SK-N-SH treated with all-trans-retinoic acid at 6 μM for 48 hours (cell line): ENCODE results near the gene MICU2.

Experiments used
- PPARA ChIP-seq: fragments of 250-450 bp; sonication (Bioruptor Pico); IDR thresholded peaks from 2 replicates; pipeline ENCODE4 v1.5.0; 2020; ENCODE audit warnings: mild to moderate bottlenecking, borderline replicate concordance
- ZFP3 ChIP-seq: fragments of 250-450 bp; sonication (Bioruptor Pico); IDR thresholded peaks from 2 replicates; pipeline ENCODE4 v1.5.0; 2020; ENCODE audit warnings: mild to moderate bottlenecking, moderate library complexity
- TF ChIP-seq, protein P1 (sequence below): fragments of 250-450 bp; sonication (Bioruptor Pico); IDR thresholded peaks from 2 replicates; pipeline ENCODE4 v1.8.0; 2020; ENCODE audit warnings: mild to moderate bottlenecking, moderate library complexity, borderline replicate concordance

DNA sequence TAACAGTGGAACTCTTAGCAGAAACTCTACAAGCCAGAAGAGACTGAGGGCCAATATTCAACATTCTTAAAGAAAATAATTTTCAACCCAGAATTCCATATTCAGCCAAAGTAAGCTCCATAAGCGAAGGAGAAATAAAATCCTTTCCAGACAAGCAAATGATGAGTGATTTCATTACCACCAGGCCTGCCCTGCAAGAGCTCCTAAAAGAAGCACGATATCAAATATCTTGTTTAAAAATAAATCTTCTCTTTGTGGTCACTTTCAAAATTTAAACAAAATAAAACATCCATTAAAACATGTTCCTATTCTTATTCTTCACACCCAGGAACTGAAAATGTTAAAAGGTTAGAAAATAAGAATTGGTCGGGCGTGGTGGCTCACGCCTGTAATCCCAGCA is 13.7 kb downstream of the MICU2 start:
- no peak for TF ChIP-seq ZFP3 (CRISPR knock-in tag)
- TF ChIP-seq PPARA (CRISPR knock-in tag): no peak
- TF ChIP-seq, protein P1, sequence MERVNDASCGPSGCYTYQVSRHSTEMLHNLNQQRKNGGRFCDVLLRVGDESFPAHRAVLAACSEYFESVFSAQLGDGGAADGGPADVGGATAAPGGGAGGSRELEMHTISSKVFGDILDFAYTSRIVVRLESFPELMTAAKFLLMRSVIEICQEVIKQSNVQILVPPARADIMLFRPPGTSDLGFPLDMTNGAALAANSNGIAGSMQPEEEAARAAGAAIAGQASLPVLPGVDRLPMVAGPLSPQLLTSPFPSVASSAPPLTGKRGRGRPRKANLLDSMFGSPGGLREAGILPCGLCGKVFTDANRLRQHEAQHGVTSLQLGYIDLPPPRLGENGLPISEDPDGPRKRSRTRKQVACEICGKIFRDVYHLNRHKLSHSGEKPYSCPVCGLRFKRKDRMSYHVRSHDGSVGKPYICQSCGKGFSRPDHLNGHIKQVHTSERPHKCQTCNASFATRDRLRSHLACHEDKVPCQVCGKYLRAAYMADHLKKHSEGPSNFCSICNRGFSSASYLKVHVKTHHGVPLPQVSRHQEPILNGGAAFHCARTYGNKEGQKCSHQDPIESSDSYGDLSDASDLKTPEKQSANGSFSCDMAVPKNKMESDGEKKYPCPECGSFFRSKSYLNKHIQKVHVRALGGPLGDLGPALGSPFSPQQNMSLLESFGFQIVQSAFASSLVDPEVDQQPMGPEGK (CRISPR knock-in tag): no peak
